Suppressor macrophage treated with lipopolysaccharide for 1 hour (primary cell): ENCODE results near the gene TMEM39A.

ENCODE experiments used
- DNase-seq, 3 donors: peaks; one replicate each; pipeline ENCODE4 v3.0.0-alpha.2; 2020 to 2022

The TMEM39A gene

GRCh38 chr3:119453822-119454221 is 9.6 kb downstream of the TMEM39A start:
- DNase-seq = no peak

GRCh38 chr3:119444590-119444989 is 18.8 kb downstream of the TMEM39A start:
- DNase-seq = no peak

- DNase-seq = no peak
Observed at GRCh38 chr3:119443179-119443578, 20.2 kb downstream of the TMEM39A start.

- DNase-seq = no peak
Observed at GRCh38 chr3:119437691-119438258, 25.6 kb downstream of the TMEM39A start.

- no peak for DNase-seq
Observed at GRCh38 chr3:119436977-119437376, 26.4 kb downstream of the TMEM39A start.

- DNase-seq = no peak
Observed at GRCh38 chr3:119434703-119435102, 28.7 kb downstream of the TMEM39A start.

- DNase-seq = no peak
Observed at GRCh38 chr3:119433613-119434325, 29.6 kb downstream of the TMEM39A start.

GRCh38 chr3:119428538-119428937 is 34.9 kb downstream of the TMEM39A start:
- no peak for DNase-seq

GRCh38 chr3:119427669-119428068 is 35.7 kb downstream of the TMEM39A start:
- DNase-seq = peak in 1 of 3 donors; percentile 7

- DNase-seq = no peak
Observed at GRCh38 chr3:119420196-119420595, 43.2 kb downstream of the TMEM39A start.

GRCh38 chr3:119418641-119419040 is 44.8 kb downstream of the TMEM39A start:
- DNase-seq = no peak

- DNase-seq = no peak
Observed at GRCh38 chr3:119417771-119418512, 45.5 kb downstream of the TMEM39A start.

GRCh38 chr3:119416873-119417272 is 46.5 kb downstream of the TMEM39A start:
- DNase-seq = no peak

GRCh38 chr3:119413603-119414280 is 49.7 kb downstream of the TMEM39A start:
- DNase-seq = no peak

- DNase-seq = no peak
Observed at GRCh38 chr3:119409844-119410243, 53.6 kb downstream of the TMEM39A start.

- DNase-seq = no peak
Observed at GRCh38 chr3:119408243-119408950, 55.0 kb downstream of the TMEM39A start.

- DNase-seq = no peak
Observed at GRCh38 chr3:119405315-119405714, 58.1 kb downstream of the TMEM39A start.

GRCh38 chr3:119403201-119403600 is 60.2 kb downstream of the TMEM39A start:
- no peak for DNase-seq

GRCh38 chr3:119402791-119403190 is 60.6 kb downstream of the TMEM39A start:
- DNase-seq = no peak

- DNase-seq = no peak
Observed at GRCh38 chr3:119401503-119402440, 61.6 kb downstream of the TMEM39A start.

- DNase-seq = no peak
Observed at GRCh38 chr3:119401069-119401468, 62.3 kb downstream of the TMEM39A start.

GRCh38 chr3:119400466-119400865 is 62.9 kb downstream of the TMEM39A start:
- DNase-seq = peak; percentile 51 to 77 (median 75)
